ENCODE data around the gene MYL10.

MYL10 gene

DNA sequence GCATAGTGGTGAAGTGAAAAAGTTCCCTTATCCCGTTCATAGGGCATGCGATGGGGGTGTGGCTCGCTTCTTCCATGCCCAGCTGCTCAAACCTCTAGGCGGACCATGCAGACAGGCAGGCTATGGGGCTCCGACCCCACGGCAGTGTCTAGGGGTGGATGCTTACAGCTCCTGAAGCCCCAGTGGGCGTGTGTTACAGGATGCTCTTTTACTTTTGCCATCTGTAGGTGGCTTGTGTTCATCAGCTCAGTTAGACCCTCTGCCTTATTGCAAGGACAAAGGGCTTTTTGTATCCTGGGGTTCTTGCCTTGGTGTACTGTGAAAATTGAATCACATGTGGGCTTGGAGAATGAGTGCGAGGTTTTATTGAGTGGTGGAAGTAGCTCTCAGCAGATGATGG lies at the start of gene MYL10:
TSS of gene MYL10 (minus strand) at position 126 of the 400 bp plus-strand sequence. CDS start 178 bp downstream, outside the sequence.
- DNase-seq, result no peak

DNA sequence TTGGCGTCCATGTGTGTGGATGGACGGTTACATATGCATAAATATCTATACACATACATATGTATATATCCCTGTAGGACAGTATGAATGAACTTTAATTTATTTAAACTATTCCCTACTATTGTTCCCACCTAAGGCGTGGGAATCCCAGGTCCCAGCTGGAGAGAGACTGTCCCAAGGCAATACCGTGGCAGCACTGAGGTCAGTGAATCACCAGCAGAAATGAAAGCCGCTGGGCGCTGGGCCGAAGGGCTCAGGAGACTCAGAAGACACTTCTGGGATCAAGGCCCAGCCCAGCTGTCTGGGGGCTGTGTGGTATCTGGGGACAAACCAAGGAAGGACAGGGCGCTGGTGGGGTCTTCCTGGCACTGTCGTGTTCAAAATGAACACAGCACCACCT lies 49.6 kb upstream of the MYL10 start:
- no peak for DNase-seq

DNA sequence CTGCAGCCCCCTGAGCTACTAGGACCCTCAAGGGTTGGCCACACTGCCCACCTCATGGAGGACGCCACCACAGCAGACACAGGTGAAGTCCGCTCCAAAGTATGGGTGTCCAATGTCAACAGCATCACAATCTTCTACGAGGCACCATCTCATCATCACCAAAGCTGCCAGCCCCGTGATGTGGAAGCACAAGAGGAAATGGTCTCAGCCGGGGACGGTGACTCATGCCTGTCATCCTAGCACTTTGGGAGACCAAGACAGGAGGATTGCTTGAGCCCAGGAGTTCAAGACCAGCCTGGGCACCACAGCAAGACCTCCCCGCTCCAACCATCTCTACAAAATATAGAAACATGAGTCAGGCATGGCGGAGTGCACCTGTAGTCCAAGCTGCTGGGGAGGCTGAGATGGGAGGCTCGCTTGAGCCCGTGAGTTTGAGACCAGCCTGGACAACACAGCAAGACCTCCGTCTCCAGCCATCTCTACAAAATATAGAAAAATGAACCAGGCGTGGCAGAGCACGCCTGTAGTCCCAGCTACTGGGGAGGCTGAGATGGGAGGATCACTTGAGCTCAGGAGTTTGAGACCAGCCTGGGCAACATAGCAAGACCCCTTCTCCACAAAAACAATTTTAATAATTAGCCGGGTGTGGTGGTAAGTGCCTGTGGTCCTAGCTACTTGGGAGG lies 48.8 kb upstream of the MYL10 start:
- no peak for DNase-seq

DNA sequence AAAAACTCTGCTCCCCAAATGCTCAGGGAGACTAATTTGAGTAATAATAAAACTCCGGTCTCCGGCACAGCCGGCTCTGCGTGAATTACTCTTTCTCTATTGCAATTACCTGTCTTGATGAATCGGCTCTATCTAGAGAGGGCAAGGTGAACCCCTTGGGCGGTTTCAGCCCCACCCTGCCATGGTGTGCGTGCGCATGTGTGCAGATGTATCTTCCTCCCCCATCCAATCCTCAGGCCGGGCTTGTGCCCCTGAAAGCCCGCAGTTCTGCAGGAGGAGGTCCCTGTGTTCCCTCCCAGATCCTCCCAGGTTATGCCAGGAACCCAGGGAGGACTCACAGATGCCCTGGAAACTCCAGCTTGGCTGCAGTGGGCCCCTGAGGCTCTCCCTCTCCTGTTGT lies 48.3 kb upstream of the MYL10 start:
- DNase-seq, result no peak

DNA sequence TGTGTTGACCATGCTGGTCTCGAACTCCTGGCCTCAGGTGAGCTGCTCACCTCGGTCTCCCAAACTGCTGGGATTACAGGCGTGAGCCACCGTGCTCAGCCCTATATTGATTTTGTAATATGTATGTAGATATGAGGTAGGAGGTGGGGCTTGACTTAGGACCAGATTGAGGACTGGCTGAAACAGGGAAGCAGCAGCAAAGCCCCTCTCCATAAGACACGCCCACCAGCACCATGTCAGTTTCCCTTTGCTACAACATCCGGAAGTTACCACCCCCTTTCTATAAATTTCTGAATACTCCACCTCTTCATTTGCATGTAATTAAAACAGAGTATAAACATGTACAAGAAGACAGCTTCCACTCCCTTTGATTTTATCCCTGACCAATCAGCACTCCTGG lies 47.9 kb upstream of the MYL10 start:
- no peak for DNase-seq

DNA sequence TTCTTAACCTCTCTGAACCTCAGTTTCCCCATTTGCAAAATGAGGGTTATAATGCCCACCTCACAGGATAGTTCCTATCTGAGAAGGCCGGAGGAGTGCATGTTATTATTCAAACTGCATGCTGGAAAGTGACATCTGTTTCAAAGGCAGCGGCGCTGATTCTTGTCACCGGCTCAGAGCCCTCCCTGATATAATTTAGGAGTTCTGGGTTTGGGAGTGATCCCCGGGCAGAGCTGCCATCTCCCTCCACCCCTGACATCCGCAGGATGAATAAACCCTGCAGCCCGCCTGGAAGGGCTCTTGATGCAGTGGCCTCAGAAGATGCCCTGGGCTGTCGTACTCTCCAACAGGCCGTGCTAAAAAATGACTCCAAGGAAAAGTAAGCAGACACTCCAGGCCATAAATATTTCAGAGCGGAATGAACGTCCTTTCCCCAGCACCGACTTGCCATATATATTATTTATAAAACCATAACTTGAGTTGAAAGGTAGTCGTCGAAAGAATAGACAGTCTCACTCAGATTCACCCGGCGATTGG lies 47.0 kb upstream of the MYL10 start:
- DNase-seq, result no peak

DNA sequence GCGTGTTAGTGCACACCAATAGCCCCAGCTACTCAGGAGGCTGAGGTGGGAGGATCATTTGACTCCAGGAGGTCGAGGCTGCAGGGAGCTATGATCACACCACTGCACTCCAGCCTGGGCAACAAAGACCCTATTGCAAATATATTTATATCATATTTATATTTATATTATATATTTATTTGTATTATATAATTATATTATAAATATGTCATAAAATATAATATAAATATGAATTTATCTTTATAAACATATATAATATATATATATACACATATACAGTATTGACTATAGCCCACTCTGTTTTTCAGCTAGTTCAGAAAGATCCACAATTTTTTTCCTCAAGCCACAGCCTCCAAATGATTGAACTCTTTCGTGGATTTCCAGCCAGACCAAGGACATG lies 45.3 kb upstream of the MYL10 start:
- DNase-seq, result no peak

DNA sequence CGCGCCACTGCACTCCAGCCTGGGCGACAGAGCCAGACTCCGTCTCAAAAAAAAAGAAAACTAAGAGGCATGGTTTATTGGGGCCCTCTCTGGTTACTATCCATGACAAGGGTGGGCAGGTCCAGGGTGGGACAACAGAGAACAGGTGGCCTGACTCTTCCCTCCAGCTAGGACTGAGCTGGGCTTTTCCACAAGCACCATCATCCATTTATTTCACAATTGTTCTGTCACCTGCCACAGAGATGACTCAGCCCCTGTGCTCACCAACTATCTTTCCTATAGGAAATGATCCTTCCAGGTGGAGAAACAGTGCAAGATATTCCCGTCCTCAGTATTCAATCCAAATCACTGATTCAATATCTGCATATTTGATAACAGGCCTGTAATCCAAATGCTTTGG lies 44.9 kb upstream of the MYL10 start:
- DNase-seq, result no peak

DNA sequence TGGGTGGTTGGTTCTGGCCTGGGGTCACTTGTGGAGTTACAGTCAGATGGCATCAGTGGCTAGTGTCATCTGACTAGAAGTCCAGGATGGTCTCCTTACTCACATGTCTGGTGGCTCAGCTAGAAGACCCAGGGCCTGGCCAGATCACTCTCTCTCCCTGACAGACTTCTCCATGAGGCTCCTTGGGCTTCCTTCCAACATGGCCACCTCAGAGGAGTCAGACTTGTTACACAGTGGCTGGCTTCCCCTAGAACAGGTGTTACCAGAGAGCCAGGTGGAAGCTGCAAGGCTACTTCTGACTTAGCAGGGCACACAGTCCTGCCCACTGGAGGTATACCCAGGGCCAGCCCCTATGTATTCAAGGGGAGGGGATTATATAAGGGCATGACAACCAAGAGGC lies 44.2 kb upstream of the MYL10 start:
- DNase-seq, result no peak

DNA sequence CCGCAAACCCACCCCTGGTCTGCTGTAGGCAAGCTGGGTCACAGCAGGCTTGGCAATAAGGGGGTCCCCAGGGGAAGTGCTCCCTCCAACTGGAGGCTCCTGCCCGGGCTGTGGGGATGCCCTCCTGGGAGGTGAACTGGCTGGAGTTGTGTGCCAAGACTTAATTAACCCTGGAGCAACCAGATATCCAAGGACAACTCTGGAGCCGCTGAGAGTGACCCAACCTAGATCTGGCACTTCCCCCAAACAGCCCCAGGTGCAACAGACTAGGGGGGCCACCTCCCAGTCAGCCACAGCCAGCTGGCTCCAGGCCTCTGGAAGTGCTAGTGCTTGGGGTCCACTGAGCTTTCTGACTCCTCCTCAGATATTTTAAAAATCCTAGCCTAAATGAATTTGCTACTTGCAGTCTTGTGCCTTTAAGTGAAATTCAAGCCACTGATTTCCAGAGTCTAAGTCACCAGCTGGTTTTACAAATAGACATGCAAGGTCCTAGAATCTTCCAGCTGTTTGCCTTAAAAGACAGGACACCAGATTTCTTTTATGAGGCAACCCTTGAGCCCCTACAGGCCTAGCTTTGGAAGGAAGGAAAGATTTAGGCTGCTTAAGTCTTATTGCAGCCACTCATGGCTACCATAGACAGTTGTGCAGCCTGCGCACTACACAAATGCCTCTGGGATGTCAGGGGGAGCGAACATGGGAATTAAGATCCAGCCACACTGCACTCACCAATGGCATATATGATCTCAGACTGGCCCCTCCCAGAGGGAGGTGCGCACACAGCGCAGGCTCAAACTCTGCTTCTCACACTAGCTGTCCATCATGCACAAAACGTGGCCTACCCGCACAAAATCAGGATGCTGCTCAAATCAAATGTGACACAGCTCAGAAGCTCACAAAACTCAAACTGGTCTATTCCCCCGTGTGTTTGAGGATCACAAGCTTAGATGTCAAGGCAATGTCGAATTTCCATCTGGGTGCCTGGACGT lies 42.6 kb upstream of the MYL10 start:
- no peak for DNase-seq

DNA sequence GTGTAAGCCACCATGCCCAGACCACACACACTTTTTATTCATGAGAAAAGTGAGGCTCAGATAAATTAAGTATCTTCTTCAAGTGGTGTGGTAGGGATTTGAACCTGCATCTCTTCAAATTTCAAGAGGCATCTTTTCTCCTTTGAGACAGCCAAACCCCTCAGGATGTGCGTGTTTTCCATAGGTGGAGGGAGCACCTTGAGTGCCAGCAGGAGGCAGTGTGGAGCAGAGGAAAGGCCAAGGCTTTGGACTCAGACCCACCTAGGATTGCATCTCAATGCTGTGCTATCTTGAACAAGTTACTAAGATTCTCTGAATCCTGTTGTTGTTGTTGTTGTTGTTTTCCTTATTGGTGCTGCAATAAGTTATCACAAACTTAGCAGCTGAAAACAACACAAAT lies 40.2 kb upstream of the MYL10 start:
- DNase-seq, result no peak

DNA sequence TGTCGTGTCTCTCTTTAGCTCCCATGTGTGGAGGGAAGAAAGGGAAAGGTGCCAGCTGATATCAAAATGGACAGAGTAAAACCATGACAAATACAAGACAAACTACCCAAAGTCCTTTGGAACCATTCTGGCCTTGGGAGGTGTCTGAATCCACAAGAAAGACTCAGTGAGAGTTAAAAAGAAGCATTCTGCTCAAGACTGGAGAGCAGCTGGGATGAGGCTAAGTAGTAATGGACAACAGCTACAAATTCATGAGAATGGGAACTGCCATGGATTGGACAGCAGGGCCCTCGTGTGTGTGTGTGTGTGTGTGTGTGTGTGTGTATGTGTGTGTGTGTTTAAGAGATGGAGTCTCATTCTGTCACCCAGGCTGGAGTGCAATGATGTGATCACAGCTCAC lies 39.6 kb upstream of the MYL10 start:
- no peak for DNase-seq

DNA sequence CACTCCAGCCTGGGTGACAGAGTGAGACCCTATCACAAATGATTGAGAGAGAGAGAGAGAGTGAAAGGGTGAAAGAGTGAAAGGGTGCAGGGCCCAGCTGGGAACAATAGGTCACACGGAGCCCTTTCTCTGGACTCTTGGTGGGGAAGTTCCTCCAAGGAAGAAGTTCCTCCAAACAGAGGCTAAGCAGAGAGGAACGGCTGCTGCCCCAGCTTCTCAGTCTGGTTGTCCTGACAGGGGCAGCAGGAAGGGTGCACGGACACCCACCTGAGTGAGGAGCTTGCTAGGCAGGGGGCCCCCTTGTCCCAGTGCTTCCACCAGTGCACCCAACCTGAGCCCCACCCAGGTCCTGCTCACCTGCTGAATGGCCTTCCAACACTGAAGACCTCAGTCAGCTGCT lies 38.8 kb upstream of the MYL10 start:
- no peak for DNase-seq

DNA sequence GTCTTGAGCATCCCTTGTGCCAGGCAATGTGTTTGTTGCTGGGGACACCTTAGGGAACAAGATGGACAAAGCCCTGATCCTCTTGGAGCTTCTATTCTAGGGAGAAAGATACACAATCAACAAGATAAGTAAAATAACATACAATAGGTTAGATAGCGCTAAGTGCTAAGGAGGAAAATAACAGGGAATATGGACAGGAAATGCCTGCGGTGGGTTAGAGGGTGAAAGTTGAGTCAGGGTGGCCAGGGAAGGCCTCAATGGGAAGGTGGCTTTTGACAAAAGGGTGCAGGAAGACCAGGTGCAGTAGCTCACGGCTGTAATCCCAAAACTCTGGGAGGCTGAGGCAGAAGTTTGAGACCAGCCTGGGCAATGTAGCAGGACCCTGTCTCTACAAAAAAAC lies 38.3 kb upstream of the MYL10 start:
- no peak for DNase-seq

DNA sequence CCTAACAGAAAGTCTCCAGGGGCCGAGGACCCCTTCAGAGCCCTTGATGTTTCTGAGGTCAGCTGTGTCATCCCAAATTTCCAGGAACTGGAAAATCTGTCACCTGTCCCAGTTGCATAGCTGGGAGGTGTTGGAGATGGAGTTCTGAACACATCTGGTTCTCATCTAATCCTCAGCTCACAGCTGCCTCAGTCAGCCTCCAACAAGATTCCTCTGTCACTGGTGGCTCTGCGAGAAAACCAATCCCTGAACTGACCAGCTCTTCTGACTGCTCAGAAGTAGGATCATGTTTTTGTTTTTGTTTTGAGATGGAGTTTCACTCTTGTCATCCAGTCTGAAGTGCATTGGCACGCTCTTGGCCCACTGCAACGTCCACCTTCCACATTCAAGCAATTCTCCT lies 37.6 kb upstream of the MYL10 start:
- no peak for DNase-seq

DNA sequence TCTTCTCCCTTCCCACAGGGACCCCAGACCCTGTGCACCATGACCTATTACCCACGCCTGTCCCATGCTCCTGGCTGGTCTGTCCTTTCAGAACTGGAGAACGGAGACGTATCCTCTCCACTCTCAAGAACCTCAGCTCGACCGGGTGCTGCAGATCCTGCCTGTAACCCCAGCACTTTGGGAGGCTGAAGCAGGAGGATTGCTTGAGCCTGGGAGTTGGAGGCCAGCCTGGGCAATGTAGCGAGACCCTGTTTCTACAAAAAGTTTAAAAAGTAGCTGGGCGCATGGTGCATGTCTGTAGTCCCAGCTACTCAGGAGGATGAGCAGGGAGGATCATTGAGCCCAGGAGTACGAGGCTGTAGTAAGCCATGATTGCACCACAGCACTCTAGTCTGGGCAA lies 37.2 kb upstream of the MYL10 start:
- DNase-seq, result no peak

DNA sequence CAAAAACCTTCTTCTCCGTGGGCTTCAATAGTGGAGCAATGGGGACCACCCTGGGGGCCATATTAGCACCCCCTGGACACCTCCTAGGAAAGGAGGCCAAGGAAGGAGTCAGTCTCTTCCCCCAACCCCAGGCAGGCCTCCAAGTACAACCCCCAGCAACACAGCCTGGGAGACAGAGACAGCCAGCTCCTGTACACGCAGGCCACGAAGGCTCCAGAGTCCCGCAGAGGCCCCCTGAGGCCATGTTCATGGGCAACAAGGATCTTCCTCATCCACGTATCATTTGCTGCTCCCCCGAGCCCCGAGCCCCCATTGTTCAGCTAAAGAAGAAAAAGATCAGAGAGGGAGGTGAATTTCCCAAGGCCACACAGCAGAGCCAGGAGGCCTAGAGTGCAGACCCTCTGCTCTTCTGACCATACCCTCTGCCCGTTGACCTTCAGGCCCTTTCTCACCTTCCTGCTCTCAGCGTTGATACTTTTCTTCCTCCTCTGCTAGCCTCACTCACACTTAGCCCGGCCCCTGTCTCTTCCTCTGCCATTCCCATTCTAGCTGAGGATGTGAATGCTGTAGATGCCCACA lies 35.9 kb upstream of the MYL10 start:
- no peak for DNase-seq

DNA sequence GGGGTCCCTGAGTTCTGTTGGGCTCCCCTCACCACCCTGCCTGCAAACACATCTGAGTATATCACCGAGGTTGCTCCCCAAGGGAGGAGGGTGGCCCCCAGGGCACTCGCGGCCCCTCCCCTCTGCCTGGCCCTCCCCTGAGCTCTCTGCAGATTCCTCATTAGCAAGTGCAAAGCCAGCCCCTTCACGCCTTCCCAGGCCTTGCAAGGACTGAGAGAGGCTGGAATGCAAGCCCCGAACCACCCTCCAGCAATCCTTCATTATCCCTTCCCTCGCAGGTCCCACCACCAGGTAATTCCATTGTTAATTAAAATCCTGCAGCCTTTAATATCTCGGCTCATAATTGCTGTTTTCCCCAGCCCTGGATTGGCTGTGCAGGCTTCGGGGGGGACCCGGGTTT lies 35.3 kb upstream of the MYL10 start:
- no peak for DNase-seq

DNA sequence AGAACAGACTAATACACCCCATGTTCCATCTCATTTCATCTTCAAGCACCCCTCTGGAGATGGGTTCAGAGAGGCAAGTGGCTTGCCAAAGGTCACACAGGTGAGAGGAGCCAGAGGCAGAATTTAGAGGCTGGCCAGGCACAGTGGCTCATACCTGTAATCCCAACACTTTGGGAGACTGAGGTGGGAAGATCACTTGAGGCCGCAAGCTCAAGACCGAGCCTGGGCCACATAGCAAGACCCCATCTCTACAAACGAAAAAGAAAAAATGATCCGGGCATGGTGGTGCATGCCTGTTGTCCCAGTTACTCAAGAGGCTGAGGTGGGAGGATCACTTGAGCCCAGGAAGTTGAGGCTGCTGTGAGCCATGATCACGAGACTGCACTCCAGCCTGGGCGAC lies 34.7 kb upstream of the MYL10 start:
- DNase-seq, result no peak

DNA sequence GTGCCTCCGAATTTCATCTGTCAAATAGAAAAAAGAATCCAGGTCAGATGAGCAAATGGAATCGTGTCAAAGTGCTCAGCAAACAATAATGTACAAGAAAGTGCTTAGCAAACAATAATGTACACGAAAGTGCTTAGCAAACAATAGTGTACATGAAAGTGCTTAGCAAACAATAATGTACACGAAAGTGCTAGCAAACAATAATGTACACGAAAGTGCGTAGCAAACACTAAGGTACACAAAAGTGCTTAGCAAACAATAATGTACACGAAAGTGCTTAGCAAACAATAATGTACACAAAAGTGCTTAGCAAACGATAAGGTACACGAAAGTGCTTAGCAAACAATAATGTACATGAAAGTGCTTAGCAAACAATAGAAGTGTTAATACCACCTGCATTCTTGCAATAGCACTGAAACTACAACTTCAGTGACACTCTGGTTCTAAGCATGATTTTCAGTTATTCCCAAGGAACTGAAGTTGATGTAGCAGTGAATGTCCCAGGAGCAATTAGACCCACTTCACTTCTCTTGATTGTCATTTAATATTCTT lies 33.4 kb upstream of the MYL10 start:
- DNase-seq, result no peak

DNA sequence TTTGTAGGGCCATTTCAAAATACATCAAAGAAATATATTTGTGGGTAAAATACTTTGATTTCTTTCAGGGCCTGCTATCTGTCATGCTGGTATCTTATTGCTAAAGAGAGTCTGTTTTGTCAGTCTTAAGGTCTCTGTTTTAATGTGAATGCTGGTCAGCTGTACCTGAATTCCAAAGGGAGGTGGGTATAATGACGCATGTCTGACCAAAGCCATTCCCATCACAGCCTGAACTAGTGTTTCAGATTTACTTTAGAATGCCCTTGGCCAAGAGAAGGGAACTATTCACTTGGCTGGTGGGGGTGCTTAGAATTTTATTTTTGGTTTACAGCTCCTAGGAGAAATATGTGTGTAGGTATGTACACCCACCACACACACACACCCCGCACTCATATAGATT lies 30.6 kb upstream of the MYL10 start:
- DNase-seq, result no peak

DNA sequence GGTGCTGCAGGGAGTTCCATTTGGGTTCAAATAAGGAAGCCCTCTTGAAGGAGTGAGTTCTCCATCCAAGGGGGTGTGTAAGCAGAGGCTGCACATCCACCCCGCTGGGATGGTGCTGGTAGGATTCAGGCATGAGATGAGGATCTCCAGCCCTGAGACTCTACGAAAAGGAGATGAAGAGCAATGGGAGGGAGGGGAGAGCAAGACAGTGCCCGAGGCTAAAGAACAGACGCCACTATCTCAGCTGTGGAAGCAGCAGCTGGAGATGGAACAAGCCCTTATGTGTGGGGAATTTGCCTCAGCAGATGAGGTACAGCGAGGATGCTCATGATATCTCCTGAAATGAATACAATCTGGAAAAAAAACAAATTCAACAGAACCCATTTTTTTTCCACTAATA lies 28.1 kb upstream of the MYL10 start:
- no peak for DNase-seq

DNA sequence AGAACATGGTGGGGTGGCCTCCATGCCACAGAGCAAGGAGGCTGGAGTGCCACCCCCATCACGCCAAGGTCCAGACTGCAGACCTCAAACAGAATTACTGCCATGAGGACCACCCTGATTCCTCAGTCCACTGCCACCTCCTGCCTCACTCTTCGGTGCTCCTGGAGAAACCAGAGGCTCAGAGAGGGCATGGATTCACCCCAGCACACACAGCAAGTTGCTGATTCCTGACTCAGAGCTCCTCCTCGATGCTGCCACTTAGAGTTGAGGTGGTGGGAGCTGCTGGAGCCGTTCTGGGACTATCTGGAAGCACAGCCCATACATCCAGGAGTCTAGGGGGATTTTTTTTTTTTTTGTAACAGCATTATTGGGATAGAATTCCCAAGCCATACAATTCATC lies 22.0 kb upstream of the MYL10 start:
- DNase-seq, result no peak
